ENCODE measurements around the gene DHX29. TPM values are rescaled to one million over a fixed set of nuclear protein-coding genes. Genes with fewer than 3 reads are reported as not detected.

The DHX29 gene
- total and polyA plus RNA-seq, 2 donors (not counting 1 experiment from before 2014, with no cell fraction given) = 8.1 to 38.5 TPM

DNA sequence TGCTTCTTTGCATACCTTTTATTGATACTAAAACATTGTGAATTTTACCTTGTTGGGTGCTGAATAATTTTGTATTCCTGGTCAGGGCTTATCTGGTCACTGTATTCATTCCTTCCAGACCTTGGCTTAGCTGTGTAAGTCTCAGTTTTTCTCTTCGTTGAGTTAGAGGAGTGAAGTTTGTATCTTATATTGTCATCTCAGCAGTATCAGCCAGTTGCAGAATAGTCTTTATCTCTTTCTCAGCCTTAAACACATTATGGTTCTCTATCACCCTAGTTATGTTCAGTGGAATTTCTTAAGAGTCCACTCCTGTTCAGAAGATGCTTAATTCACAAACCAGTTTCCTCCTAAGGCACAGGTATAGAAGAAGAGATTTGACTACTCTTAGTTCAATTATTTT lies 25.5 kb upstream of the DHX29 start:
- Histone ChIP-seq H3K4me3 (replicated peaks in 1 of 4; ENCODE audit: control extremely low read depth in 1 of 4, insufficient read depth in 1 of 4, low read depth in 3 of 4, low read length in 4 of 4) (no peak overlapping the region), H3K4me1 (ENCODE audit: control insufficient read depth, extremely low read depth, insufficient read depth, low read length) (no peaks in the 10 kb centered on the region), H3K36me3 (ENCODE audit: control insufficient read depth, insufficient read depth, low read length) (no peaks in the 10 kb centered on the region), H3K9ac (ENCODE audit: insufficient read depth, low read length) (no peak overlapping the region), H3K79me2 (ENCODE audit: control insufficient read depth, insufficient read depth, low read length) (peaks cover 9% of the 10 kb centered on the region), H3K9me3 (ENCODE audit: control insufficient read depth, insufficient read depth, low read depth, low read length) (no peaks in the 10 kb centered on the region), H4K20me1 (ENCODE audit: control insufficient read depth, extremely low read depth, insufficient read depth, low read length) (no peaks in the 10 kb centered on the region), H3K27ac (ENCODE audit: insufficient read depth, low read length) (no peak overlapping the region), H3K4me2 (ENCODE audit: extremely low read depth, insufficient read depth, low read length) (no peak overlapping the region), H2AFZ (ENCODE audit: low read length) (no peak overlapping the region), H3K27me3 (ENCODE audit: control insufficient read depth, insufficient read depth, low read length) (no peaks in the 10 kb centered on the region)
- TF ChIP-seq CTCF (conservative IDR thresholded peaks at IDR 0.05 in 1 of 2, IDR thresholded peaks at IDR 0.05 in 1 of 2; ENCODE audit: low read depth in 1 of 2, low read length in 2 of 2) (no peak), EZH2 (IDR thresholded peaks at IDR 0.05; ENCODE audit: low read length, missing control alignments) (no peak)
- DNase-seq (ENCODE audit: low read depth in 2 of 2) = no peak

DNA sequence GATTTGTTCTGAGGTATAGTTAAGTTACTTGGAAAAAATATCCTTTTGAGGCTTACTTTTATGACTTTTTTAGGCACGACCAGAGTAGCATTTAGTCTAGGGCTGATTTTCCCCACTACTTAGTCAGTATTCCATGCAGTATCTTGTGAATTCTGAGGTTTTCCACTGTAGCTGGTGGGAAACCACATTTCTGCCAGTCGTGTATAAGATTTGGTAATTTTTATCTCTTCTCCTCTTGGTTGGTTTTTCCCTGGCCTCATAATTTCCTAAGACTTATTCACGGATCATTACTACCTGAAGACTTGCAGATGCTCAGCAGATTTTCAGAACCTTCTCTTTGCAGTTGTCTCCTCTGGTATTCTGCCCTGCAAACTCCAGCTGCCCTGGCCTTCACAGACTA lies 23.8 kb upstream of the DHX29 start:
- Histone ChIP-seq H2AFZ (ENCODE audit: low read length) (no peak overlapping the region), H3K36me3 (ENCODE audit: control insufficient read depth, insufficient read depth, low read length) (no peaks in the 10 kb centered on the region), H3K27ac (ENCODE audit: insufficient read depth, low read length) (no peak overlapping the region), H3K27me3 (ENCODE audit: control insufficient read depth, insufficient read depth, low read length) (no peaks in the 10 kb centered on the region), H3K4me3 (replicated peaks in 1 of 4; ENCODE audit: control extremely low read depth in 1 of 4, insufficient read depth in 1 of 4, low read depth in 3 of 4, low read length in 4 of 4) (no peak overlapping the region), H3K9me3 (ENCODE audit: control insufficient read depth, insufficient read depth, low read depth, low read length) (no peaks in the 10 kb centered on the region), H4K20me1 (ENCODE audit: control insufficient read depth, extremely low read depth, insufficient read depth, low read length) (no peaks in the 10 kb centered on the region), H3K79me2 (ENCODE audit: control insufficient read depth, insufficient read depth, low read length) (peaks cover 5% of the 10 kb centered on the region), H3K4me1 (ENCODE audit: control insufficient read depth, extremely low read depth, insufficient read depth, low read length) (no peaks in the 10 kb centered on the region), H3K4me2 (ENCODE audit: extremely low read depth, insufficient read depth, low read length) (no peak overlapping the region), H3K9ac (ENCODE audit: insufficient read depth, low read length) (no peak overlapping the region)
- DNase-seq (ENCODE audit: low read depth in 2 of 2) = peak in 1 of 2 donors; percentile 68
- no peak for TF ChIP-seq CTCF (conservative IDR thresholded peaks at IDR 0.05 in 1 of 2, IDR thresholded peaks at IDR 0.05 in 1 of 2; ENCODE audit: low read depth in 1 of 2, low read length in 2 of 2)
- no peak for TF ChIP-seq EZH2 (IDR thresholded peaks at IDR 0.05; ENCODE audit: low read length, missing control alignments)

DNA sequence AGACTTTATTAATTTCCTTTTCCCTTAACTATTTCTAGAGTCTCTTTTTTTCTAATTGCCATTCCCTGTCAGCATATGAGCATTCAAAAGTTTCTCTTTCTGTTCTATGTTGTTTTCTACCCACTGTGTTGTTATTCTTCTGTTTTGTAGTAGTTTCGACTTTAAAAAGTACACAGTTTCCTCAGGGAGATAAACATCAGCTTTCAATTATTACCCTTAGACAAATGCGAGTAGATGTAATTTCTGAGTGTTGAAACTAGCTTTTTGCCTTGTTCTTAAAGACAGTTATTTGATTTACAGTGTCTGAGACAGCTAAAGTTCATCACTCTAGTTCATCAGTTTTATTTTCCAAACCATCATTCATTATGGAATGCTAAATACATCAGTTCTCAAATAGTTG lies 19.8 kb upstream of the DHX29 start:
- DNase-seq (ENCODE audit: low read depth in 2 of 2) = no peak
- no peaks in the 10 kb centered on the region for H3K9me3 ChIP-seq (ENCODE audit: control insufficient read depth, insufficient read depth, low read depth, low read length)
- H3K36me3 ChIP-seq (ENCODE audit: control insufficient read depth, insufficient read depth, low read length) = no peaks in the 10 kb centered on the region
- H2AFZ ChIP-seq (ENCODE audit: low read length) = no peak overlapping the region
- H3K79me2 ChIP-seq (ENCODE audit: control insufficient read depth, insufficient read depth, low read length) = peaks cover 4% of the 10 kb centered on the region
- no peak overlapping the region for H3K4me3 ChIP-seq (replicated peaks in 1 of 4; ENCODE audit: control extremely low read depth in 1 of 4, insufficient read depth in 1 of 4, low read depth in 3 of 4, low read length in 4 of 4)
- H3K4me1 ChIP-seq (ENCODE audit: control insufficient read depth, extremely low read depth, insufficient read depth, low read length) = no peaks in the 10 kb centered on the region
- no peak for TF ChIP-seq CTCF (conservative IDR thresholded peaks at IDR 0.05 in 1 of 2, IDR thresholded peaks at IDR 0.05 in 1 of 2; ENCODE audit: low read depth in 1 of 2, low read length in 2 of 2)
- TF ChIP-seq EZH2 (IDR thresholded peaks at IDR 0.05; ENCODE audit: low read length, missing control alignments) = no peak
- no peak overlapping the region for H3K27ac ChIP-seq (ENCODE audit: insufficient read depth, low read length)
- H3K4me2 ChIP-seq (ENCODE audit: extremely low read depth, insufficient read depth, low read length) = no peak overlapping the region
- no peaks in the 10 kb centered on the region for H4K20me1 ChIP-seq (ENCODE audit: control insufficient read depth, extremely low read depth, insufficient read depth, low read length)
- no peaks in the 10 kb centered on the region for H3K27me3 ChIP-seq (ENCODE audit: control insufficient read depth, insufficient read depth, low read length)
- no peak overlapping the region for H3K9ac ChIP-seq (ENCODE audit: insufficient read depth, low read length)
